HCT116 (cell line): Measurements from ENCODE around the gene TCEA3.

Source experiments
- CBX3 ChIP-seq: IDR thresholded peaks from 2 replicates; pipeline ENCODE4 v1.6.1; 2012; ENCODE audit warnings: low read depth
- CEBPB ChIP-seq: IDR thresholded peaks from 2 replicates; pipeline ENCODE4 v1.6.1; 2012; ENCODE audit warnings: low read depth
- CTCF ChIP-seq, 3 experiments: fragments of 200-600 bp in 1 of 3; sonication (generic) in 1 of 3; IDR thresholded peaks in 2 of 3; conservative IDR thresholded peaks in 1 of 3; 2 replicates each; pipeline ENCODE4 v1.5.1; 2012 to 2017; ENCODE audit warnings: low read depth in 2 of 3, low read length in 2 of 3, antibody characterized with exemption in 1 of 3, borderline replicate concordance in 1 of 3, control low read depth in 1 of 3, mild to moderate bottlenecking in 1 of 3, mixed read lengths in 1 of 3, mixed run types in 1 of 3, moderate library complexity in 1 of 3; ENCODE audit not compliant: insufficient read depth in 1 of 3
- ELF1 ChIP-seq: IDR thresholded peaks from 2 replicates; pipeline ENCODE4 v1.6.1; 2012; ENCODE audit warnings: low read depth, borderline replicate concordance
- EZH2 ChIP-seq: fragments of 200-600 bp; sonication (generic); IDR thresholded peaks from 2 replicates; pipeline ENCODE4 v1.6.1; 2017; ENCODE audit warnings: antibody characterized with exemption, mixed run types
- POLR2A ChIP-seq: IDR thresholded peaks from 2 replicates; pipeline ENCODE4 v1.7.0; 2011; ENCODE audit warnings: borderline replicate concordance; ENCODE audit not compliant: insufficient read depth, insufficient read length; ENCODE audit errors: extremely low read depth
- POLR2AphosphoS5 ChIP-seq: IDR thresholded peaks from 2 replicates; pipeline ENCODE4 v1.6.1; 2011; ENCODE audit warnings: mild to moderate bottlenecking, low read depth, low read length, moderate library complexity
- RAD21 ChIP-seq: IDR thresholded peaks from 2 replicates; pipeline ENCODE4 v1.6.1; 2012; ENCODE audit warnings: low read depth, mild to moderate bottlenecking
- SP1 ChIP-seq: IDR thresholded peaks from 2 replicates; pipeline ENCODE4 v1.6.1; 2012; ENCODE audit warnings: low read depth
- YY1 ChIP-seq: IDR thresholded peaks from 2 replicates; pipeline ENCODE4 v1.6.1; 2011; ENCODE audit warnings: low read length, low read depth, moderate library complexity, mild to moderate bottlenecking; ENCODE audit not compliant: insufficient replicate concordance; ENCODE audit errors: extremely low read depth
- ZNF274 ChIP-seq: fragments of 200-500 bp; sonication (Bioruptor generic); IDR thresholded peaks from 2 replicates; pipeline ENCODE4 v1.6.1; 2014; ENCODE audit warnings: mild to moderate bottlenecking, low read depth, low read length, inconsistent platforms

GRCh38 chr1:23358310-23358875 lies 66.2 kb downstream of the TCEA3 start:
- TF ChIP-seq CBX3 (no peak), YY1 (no peak), POLR2AphosphoS5 (no peak), EZH2 (no peak), CTCF (IDR thresholded peaks at IDR 0.05 in 2 of 3, conservative IDR thresholded peaks at IDR 0.05 in 1 of 3; ENCODE audit: borderline replicate concordance in 1 of 3, insufficient read depth in 1 of 3, low read depth in 2 of 3, low read length in 2 of 3) (no peak), POLR2A (no peak), ZNF274 (no peak), RAD21 (no peak), SP1 (no peak), CEBPB (no peak), ELF1 (no peak)
